ENCODE data around the gene HPSE2.

- no peak for TF ChIP-seq POLR2A (IDR thresholded peaks at IDR 0.05)
- TF ChIP-seq CTCF (IDR thresholded peaks at IDR 0.05) = no peak
Measured at GRCh38 chr10:98627711-98628110, 607.9 kb downstream of the HPSE2 start.
